Eye (tissue), 1 donor: ENCODE results near the gene GPX2.

Source experiments
- DNase-seq: peaks from one replicate; pipeline ENCODE4 v3.0.0-alpha.2; 2015

The GPX2 gene

GRCh38 chr14:64942531-64943111 is at the start of gene GPX2:
TSS of gene GPX2 (minus strand) at chr14:64942745. CDS start at chr14:64942726, 19 bp downstream.
- no peak for DNase-seq

GRCh38 chr14:64990939-64991338 is 48.4 kb upstream of the GPX2 start:
- no peak for DNase-seq

DNA sequence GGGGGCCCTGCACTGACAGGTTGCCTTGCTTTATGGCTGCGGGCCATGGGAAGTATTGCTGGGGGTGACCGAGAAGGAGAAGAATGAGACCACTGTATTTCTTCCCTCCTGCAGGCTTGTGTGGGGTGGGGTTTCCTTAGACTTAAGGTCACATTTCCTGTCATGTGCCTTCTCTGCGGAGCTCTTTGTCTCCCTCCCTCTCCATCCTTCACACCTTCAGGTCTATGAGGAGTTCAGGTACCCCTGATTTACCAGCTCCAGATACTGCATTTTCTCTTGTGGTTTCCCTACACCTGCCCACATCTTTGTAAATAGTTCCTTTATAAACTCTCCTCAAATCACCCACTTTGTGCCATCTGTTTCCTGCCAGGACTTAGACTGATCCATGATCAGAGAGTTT is 47.8 kb upstream of the GPX2 start:
- DNase-seq, result no peak

DNA sequence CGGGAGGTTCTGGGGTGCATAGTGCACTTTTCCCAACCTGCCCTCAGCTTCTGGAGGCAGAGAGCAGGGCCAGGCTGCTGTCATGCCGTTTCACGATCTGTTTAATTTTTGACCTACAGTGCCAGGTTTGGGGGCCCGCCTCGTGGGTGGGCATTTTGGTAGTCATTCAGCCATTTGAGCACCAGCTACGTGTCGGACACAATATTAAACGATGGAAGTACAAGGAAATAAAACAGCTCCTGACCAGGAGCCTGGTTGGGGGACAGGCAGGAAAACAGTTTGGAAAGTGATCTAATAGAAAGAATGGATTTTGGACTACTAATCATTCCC is 44.9 kb upstream of the GPX2 start:
- DNase-seq, result no peak

DNA sequence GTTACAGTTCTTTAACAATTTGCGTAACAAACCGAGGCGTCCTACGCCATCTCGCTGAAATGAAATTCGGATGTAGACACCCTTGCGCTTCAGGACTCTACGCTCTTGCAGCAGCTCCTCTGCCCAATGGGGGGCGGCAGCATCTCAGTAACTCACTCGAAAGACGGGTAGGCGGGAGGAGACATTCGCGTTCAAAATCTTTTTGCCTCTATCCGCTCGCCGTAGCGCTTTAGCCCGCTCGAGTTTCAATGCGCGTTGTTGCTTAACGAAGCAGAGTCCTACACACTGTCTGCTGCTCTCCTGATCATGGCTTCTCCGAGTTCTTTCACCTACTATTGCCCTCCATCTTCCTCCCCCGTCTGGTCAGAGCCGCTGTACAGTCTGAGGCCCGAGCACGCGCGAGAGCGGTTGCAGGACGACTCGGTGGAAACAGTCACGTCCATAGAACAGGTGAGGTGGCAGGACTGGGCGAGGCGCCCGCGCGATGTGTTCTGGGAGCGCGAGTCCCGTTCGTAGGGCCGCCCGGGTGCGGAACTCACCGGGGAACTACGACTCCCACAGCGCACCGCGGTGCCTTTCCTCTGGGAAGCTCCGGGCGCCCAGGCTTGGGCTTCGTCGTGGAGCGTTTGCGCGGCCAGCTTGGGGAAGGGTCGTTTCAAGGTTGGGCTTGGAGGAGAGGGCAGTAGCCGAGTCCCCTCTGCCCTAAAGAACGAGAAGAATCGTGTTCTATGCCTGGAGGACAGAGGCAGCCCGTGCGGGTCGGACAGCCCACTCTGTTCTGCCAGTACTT is 44.3 kb upstream of the GPX2 start, which contains the start of gene FNTB:
TSS of gene FNTB (plus strand) at position 248 of the 790 bp plus-strand sequence. CDS start at position 307, 59 bp downstream.
- peak; percentile 99 for DNase-seq

- DNase-seq, result peak; percentile 80
Observed at GRCh38 chr14:64983439-64984310, 41.1 kb upstream of the GPX2 start.

DNA sequence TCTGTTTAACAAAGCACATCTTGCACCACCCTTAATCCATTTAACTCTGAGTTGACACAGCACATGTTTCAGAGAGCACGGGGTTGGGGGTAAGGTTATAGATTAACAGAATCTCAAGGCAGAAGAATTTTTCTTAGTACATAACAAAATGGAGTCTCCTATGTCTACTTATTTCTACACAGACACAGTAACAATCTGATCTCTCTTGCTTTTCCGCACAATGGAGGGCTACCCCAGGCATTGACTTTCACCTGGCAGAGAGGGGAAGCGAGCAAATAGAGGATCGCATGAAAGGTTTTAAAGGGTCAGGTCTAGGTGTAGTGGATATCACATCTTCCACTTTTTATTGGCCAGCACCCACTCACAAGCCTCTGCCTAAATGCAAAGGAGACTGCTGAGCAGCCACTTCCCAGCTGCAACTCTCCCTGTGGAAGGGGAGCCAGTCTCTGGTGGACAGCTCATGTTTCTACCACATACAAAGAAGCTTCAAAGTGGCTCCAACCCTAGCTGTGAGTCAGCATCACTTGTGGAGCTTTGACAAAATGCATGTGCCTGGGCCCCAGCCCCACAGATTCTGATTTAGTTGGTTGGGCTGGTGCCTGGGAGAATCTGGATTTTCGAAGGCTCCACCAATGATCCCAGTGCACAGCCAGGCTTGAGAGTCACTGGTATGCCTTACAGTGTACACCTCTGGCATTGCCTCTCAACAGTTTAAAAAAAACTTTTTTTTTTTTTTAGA is 37.0 kb upstream of the GPX2 start:
- DNase-seq, result no peak

GRCh38 chr14:64974563-64974962 is 32.0 kb upstream of the GPX2 start:
- DNase-seq, result peak; percentile 24

DNA sequence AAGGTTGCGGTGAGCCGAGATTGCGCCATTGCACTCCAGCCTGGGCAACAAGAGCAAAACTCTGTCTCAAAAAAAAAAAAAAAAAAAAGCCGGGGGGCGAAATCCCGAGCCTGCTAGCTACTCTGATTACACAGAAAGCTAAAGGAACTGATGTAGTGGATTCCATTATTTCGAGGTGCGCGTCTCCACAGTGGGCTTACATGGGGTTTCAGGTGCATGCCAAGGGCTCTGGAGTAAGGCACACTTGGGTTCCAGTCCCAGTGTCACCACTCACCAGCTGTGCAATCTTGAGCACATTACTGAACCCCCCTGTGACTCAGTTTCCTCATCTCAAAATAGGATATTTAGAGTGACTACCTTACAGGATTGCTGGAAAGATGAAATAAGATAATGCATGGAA is 31.3 kb upstream of the GPX2 start:
- no peak for DNase-seq

GRCh38 chr14:64973026-64973442 is 30.5 kb upstream of the GPX2 start:
- no peak for DNase-seq

GRCh38 chr14:64971943-64972791 is 29.6 kb upstream of the GPX2 start, which contains the start of gene RAB15:
TSS of gene RAB15 (minus strand) at chr14:64972336. CDS start at chr14:64972076, 260 bp downstream.
- peak; percentile 66 for DNase-seq

- no peak for DNase-seq
Observed at GRCh38 chr14:64971491-64971942, 29.0 kb upstream of the GPX2 start.

DNA sequence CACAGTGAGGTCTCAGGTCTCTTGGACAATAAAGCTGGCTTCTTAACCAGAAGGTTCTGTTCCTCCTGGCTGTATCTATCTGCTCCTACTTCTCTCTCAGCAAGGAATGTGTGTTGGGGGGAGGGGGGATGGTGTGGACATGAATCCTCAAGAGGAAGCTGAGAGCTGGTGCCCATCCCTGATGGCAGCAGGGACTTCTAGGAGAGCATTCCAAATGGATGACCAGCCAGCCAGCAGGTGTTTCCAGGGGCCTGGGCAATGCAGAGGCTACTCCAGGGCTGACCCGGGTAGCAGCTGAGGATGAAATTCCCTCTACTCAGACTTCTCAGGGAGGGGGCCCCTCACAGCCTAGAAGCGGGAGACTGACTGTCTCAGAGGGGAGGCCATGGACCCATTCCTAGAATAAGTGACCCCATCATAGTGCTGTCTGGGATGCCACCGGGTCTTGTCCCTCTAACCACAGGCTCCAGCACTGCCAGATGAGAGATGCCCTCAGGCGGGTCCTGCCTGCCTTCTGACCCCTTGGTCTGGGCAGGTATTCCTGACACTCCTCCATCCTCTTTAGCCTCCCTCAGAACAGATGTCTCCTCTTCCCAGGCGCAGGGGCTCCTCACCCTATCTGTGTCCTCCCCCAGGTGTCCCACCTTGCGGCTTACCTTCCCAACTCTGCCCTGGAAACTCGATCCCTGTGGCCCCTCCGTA is 28.4 kb upstream of the GPX2 start:
- DNase-seq, result peak; percentile 23

- no peak for DNase-seq
Observed at GRCh38 chr14:64970041-64970440, 27.5 kb upstream of the GPX2 start.

- no peak for DNase-seq
Observed at GRCh38 chr14:64968651-64969050, 26.1 kb upstream of the GPX2 start.

DNA sequence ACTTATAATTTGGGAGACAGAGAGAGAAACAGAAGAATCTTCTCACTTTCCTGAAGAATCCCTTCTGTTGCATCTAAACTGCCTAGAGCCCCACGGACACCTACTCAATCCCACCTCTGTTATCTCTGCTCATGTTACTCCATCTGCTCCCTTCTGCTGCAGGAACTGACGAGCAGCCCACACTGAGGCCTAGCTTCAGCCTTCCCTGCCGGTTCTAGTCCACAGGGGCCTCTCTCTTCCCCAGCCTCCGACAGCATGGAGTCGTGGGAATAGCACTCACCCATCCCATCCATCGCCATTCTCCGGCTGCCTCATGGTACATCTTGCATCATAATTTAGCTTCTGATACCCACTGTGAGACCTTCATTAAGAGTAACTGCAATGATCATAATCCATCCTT is 25.6 kb upstream of the GPX2 start:
- no peak for DNase-seq

DNA sequence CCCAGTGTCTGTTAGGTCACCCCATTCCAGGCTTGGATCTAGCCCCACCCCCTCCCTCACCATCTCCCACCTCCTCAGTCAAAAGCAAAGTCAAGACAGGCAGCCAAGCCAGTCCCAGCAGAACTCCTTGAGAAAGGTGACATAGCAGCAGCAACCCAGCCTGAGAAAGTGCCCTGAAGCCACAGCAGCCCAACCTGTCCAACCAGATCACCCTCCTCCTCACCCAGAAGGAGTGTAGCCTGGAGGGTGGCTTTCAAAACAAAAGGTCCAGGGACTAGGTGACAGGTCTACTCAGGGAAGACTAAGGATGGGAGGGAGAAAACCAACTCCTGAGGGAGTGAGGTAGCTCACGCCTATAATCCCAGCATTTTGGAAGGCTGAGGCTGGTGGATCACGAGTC is 24.4 kb upstream of the GPX2 start:
- DNase-seq, result no peak

- DNase-seq, result no peak
Observed at GRCh38 chr14:64965356-64966000, 22.9 kb upstream of the GPX2 start.

DNA sequence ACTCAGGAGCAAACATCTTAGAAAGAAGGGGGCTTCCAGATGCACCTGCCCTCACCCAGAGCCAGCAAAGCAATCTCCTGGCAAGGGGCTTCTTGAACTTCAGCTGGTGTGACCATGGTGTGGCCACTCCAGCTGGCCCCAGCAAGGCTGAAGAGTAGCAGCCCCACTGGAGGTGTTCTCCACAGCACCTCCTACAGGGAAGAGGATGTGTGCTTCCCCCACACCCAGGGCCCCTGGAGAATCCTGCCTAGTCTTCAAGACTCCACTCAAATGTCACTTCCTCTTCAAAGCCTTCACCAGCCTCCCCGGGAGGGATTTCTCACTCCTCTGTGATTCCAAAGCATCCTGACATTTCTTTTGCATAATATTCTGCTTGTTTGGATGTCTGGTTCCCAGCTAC is 21.1 kb upstream of the GPX2 start:
- no peak for DNase-seq

DNA sequence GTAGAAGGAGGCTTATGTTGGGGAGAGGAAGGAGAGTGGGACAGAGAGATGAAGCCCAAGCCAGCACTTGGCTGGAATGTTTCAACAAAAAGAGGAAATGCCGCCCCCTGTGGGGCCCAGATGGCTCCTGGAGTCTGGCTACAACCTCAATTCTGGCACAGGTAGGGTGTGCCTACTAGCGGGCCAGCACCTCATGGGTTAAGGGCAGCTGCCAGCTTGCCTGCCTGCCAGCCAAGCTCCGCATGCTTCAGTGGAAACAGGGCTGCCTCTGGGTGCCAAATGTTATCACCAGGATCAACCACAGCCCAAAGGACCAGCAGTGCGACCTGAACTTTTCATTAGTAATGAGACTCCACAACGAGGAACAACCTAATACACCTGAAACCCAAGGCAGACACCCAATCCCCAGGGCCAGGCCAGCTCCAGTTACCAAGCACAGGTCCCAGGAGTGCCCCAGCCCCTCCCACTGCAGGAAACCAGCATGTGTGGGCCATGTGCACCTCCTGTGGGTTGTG is 18.3 kb upstream of the GPX2 start:
- no peak for DNase-seq
